Measurements from ENCODE around the gene ERCC1. TPM values are rescaled to one million over a fixed set of nuclear protein-coding genes. Genes with fewer than 3 reads are reported as not detected.

The ERCC1 gene
- total RNA-seq, 1 experiment from 2014 or later, result 62.4 TPM

DNA sequence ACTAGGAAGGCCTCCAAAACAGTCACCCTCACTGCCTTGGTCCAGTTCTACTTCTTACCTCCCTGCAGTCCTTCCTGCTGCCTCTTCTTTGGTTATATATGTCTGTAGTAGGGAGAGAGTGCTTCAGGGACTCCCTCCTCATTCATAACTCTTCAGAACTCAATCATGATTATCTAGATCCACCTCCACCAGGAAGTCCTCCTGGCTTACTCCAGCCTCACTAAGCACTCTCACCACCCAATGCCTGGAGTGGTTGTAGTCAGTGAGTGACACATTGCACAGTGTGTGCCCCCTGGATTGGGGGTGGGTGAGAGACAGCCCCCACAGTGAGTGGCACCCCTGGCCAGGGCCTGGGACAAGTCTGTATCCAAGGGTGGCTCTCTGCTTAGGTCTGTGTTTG, 34.1 kb upstream of the ERCC1 start:
- Histone ChIP-seq H3K9ac (ENCODE audit: extremely low read depth, insufficient read length, low read length) (no peak overlapping the region), H2BK12ac (ENCODE audit: insufficient read length, low read depth, low read length) (peak overlapping the region; percentile 38), H3K79me1 (ENCODE audit: insufficient read depth, low read depth, low read length, poor library complexity, severe bottlenecking) (no peaks in the 10 kb centered on the region), H2BK15ac (ENCODE audit: low read depth, low read length) (no peak overlapping the region), H2AK5ac (ENCODE audit: insufficient read length, low read length) (no peak overlapping the region), H3K4ac (ENCODE audit: low read depth, low read length) (no peak overlapping the region), H2AFZ (ENCODE audit: low read length) (no peak overlapping the region), H3K79me2 (ENCODE audit: insufficient read depth, low read length) (no peaks in the 10 kb centered on the region), H4K8ac (replicated peaks; ENCODE audit: insufficient read length, low read depth, low read length) (no peak overlapping the region), H3K18ac (ENCODE audit: insufficient read length, low read depth, low read length) (no peak overlapping the region), H2BK120ac (ENCODE audit: low read depth, low read length, poor library complexity, severe bottlenecking) (no peak overlapping the region), H4K5ac (ENCODE audit: insufficient read length, low read depth, low read length) (no peak overlapping the region), H3K27ac (ENCODE audit: insufficient read length, low read depth, low read length) (no peak overlapping the region), H3K4me1 (ENCODE audit: insufficient read depth, low read length) (no peaks in the 10 kb centered on the region), H3K27me3 (ENCODE audit: insufficient read depth, low read length) (no peaks in the 10 kb centered on the region), H3K9me3 (ENCODE audit: control insufficient read depth, low read depth, low read length) (no peaks in the 10 kb centered on the region), H3K56ac (ENCODE audit: insufficient read length, low read depth, low read length) (no peak overlapping the region), H2BK20ac (ENCODE audit: low read depth, low read length, poor library complexity, severe bottlenecking) (no peak overlapping the region), H2BK5ac (ENCODE audit: insufficient read length, low read length) (no peak overlapping the region), H3K4me2 (ENCODE audit: insufficient read depth, insufficient read length, low read length) (no peak overlapping the region), H3T11ph (ENCODE audit: low read length) (no peak overlapping the region), H4K20me1 (ENCODE audit: control insufficient read depth, insufficient read depth, insufficient read length) (no peaks in the 10 kb centered on the region), H4K91ac (ENCODE audit: insufficient read length, low read depth, low read length) (no peak overlapping the region), H3K14ac (ENCODE audit: insufficient read depth, low read length) (no peak overlapping the region), H3K23me2 (ENCODE audit: insufficient read length, low read depth, low read length, poor library complexity, severe bottlenecking) (no peaks in the 10 kb centered on the region), H3K23ac (ENCODE audit: insufficient read length, low read depth, low read length) (no peak overlapping the region)
- Mint-ChIP-seq H3K27me3 (ENCODE audit: low read depth) (no peaks in the 10 kb centered on the region; the same call in none of the 2 replicates), H3K27ac (peak overlapping the region in 2 of 3 experiments; percentile 13 to 18; a peak in 2 of 7 replicates), H3K4me1 (peaks cover 9 to 17% of the 10 kb centered on the region in 2 experiments), H3K9me3 (no peaks in the 10 kb centered on the region; a peak in 1 of 5 replicates), H3K4me3 (no peak overlapping the region), H3K36me3 (ENCODE audit: insufficient read depth in 1 of 3, low read depth in 3 of 3) (no peaks in the 10 kb centered on the region)
- DNase-seq, result no peak
- TF ChIP-seq, protein P1, sequence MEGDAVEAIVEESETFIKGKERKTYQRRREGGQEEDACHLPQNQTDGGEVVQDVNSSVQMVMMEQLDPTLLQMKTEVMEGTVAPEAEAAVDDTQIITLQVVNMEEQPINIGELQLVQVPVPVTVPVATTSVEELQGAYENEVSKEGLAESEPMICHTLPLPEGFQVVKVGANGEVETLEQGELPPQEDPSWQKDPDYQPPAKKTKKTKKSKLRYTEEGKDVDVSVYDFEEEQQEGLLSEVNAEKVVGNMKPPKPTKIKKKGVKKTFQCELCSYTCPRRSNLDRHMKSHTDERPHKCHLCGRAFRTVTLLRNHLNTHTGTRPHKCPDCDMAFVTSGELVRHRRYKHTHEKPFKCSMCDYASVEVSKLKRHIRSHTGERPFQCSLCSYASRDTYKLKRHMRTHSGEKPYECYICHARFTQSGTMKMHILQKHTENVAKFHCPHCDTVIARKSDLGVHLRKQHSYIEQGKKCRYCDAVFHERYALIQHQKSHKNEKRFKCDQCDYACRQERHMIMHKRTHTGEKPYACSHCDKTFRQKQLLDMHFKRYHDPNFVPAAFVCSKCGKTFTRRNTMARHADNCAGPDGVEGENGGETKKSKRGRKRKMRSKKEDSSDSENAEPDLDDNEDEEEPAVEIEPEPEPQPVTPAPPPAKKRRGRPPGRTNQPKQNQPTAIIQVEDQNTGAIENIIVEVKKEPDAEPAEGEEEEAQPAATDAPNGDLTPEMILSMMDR (conservative IDR thresholded peaks at IDR 0.05), result no peak

Measured in H9 (cell line).